C4-2B (cell line): ENCODE results near the gene BRSK2.

ENCODE experiments used
- ZFX ChIP-seq: fragments of 450-650 bp; IDR thresholded peaks from 2 replicates; pipeline ENCODE4 v1.6.1; 2017
- TF ChIP-seq, protein P1 (sequence below): fragments of 450-650 bp; conservative IDR thresholded peaks from 2 replicates; pipeline ENCODE4 v1.5.1; 2017; ENCODE audit warnings: mild to moderate bottlenecking

DNA sequence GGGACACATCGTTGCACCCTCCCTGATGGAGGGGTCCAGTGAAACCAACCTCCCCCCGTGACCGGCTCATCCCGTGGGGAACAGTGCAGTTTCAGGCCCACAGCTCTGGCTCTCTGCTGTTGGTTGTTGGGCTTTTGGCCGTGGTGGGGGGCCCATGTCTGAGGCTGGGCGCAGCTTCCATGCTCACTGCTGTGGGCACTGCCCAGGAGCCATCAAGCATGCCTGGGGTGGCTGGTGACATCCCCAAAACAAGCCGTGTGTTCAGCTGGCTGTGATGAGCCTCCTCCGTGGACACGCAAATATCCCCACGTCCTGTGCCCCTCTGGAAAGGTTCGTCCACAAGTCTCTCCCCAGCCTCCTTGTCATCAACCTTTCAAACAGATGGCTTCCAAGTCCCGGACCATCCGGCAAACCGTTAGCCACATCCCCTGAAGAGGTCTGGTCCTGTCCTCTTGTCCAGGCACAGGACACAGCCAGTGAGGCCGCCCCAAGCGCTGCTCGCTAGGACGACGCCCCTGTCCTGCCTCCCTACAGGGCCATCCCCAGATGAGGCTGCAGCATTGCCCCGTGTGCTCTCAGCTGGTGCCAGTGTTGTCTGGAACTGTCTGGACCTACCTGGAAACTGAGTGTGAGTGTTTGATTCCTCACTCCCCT lies 29.4 kb upstream of the BRSK2 start:
- TF ChIP-seq, protein P1, sequence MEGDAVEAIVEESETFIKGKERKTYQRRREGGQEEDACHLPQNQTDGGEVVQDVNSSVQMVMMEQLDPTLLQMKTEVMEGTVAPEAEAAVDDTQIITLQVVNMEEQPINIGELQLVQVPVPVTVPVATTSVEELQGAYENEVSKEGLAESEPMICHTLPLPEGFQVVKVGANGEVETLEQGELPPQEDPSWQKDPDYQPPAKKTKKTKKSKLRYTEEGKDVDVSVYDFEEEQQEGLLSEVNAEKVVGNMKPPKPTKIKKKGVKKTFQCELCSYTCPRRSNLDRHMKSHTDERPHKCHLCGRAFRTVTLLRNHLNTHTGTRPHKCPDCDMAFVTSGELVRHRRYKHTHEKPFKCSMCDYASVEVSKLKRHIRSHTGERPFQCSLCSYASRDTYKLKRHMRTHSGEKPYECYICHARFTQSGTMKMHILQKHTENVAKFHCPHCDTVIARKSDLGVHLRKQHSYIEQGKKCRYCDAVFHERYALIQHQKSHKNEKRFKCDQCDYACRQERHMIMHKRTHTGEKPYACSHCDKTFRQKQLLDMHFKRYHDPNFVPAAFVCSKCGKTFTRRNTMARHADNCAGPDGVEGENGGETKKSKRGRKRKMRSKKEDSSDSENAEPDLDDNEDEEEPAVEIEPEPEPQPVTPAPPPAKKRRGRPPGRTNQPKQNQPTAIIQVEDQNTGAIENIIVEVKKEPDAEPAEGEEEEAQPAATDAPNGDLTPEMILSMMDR, result no peak
- TF ChIP-seq ZFX, result no peak
